Measurements from ENCODE around the gene PRIM2.

Gene PRIM2

GRCh38 chr6:57324538-57324937 lies 7.1 kb downstream of the PRIM2 start:
- TF ChIP-seq TEAD4 (IDR thresholded peaks at IDR 0.05) (no peak), RAD21 (IDR thresholded peaks at IDR 0.05; ENCODE audit: low read depth) (peak; percentile 40)

GRCh38 chr6:57327311-57327710 lies 9.9 kb downstream of the PRIM2 start:
- TF ChIP-seq TEAD4 (IDR thresholded peaks at IDR 0.05), result no peak
- TF ChIP-seq TAF1 (IDR thresholded peaks at IDR 0.05; ENCODE audit: low read depth), result no peak
- no peak for TF ChIP-seq YY1 (IDR thresholded peaks at IDR 0.05; ENCODE audit: low read depth)
- no peak for TF ChIP-seq RAD21 (IDR thresholded peaks at IDR 0.05; ENCODE audit: low read depth)
- no peak for TF ChIP-seq REST (IDR thresholded peaks at IDR 0.05; ENCODE audit: low read depth)
- TF ChIP-seq TCF12 (IDR thresholded peaks at IDR 0.05; ENCODE audit: low read depth), result no peak
- no peak for TF ChIP-seq CREB1 (IDR thresholded peaks at IDR 0.05; ENCODE audit: low read depth)
- TF ChIP-seq CEBPB (IDR thresholded peaks at IDR 0.05), result no peak
- no peak for TF ChIP-seq ZBTB7A (IDR thresholded peaks at IDR 0.05; ENCODE audit: low read depth)
- no peak for TF ChIP-seq FOXM1 (IDR thresholded peaks at IDR 0.05; ENCODE audit: borderline replicate concordance, low read depth)
- TF ChIP-seq EP300 (IDR thresholded peaks at IDR 0.05; ENCODE audit: borderline replicate concordance), result no peak
- no peak for TF ChIP-seq USF1 (IDR thresholded peaks at IDR 0.05)
- TF ChIP-seq EGR1 (IDR thresholded peaks at IDR 0.05), result no peak
- TF ChIP-seq NFIC (IDR thresholded peaks at IDR 0.05), result no peak
- TF ChIP-seq MAX (IDR thresholded peaks at IDR 0.05), result no peak

GRCh38 chr6:57328074-57328473 lies 10.6 kb downstream of the PRIM2 start:
- TF ChIP-seq FOXM1 (IDR thresholded peaks at IDR 0.05; ENCODE audit: borderline replicate concordance, low read depth) (no peak), TAF1 (IDR thresholded peaks at IDR 0.05; ENCODE audit: low read depth) (no peak), CEBPB (IDR thresholded peaks at IDR 0.05) (no peak), MAX (IDR thresholded peaks at IDR 0.05) (no peak), YY1 (IDR thresholded peaks at IDR 0.05; ENCODE audit: low read depth) (no peak), TEAD4 (IDR thresholded peaks at IDR 0.05) (no peak), RAD21 (IDR thresholded peaks at IDR 0.05; ENCODE audit: low read depth) (no peak)

GRCh38 chr6:57329933-57330332 lies 12.5 kb downstream of the PRIM2 start:
- TF ChIP-seq ZBTB7A (IDR thresholded peaks at IDR 0.05; ENCODE audit: low read depth) (no peak), TCF12 (IDR thresholded peaks at IDR 0.05; ENCODE audit: low read depth) (no peak), MAX (IDR thresholded peaks at IDR 0.05) (no peak), EGR1 (IDR thresholded peaks at IDR 0.05) (no peak)

GRCh38 chr6:57342148-57342669 lies 24.8 kb downstream of the PRIM2 start:
- TF ChIP-seq CEBPB (IDR thresholded peaks at IDR 0.05) (no peak), USF1 (IDR thresholded peaks at IDR 0.05) (no peak), TAF1 (IDR thresholded peaks at IDR 0.05; ENCODE audit: low read depth) (no peak), EGR1 (IDR thresholded peaks at IDR 0.05) (no peak), REST (IDR thresholded peaks at IDR 0.05; ENCODE audit: low read depth) (no peak; the same call in 1 of the 2 replicates), TEAD4 (IDR thresholded peaks at IDR 0.05) (no peak), CREB1 (IDR thresholded peaks at IDR 0.05; ENCODE audit: low read depth) (no peak), NFIC (IDR thresholded peaks at IDR 0.05) (no peak), ZBTB7A (IDR thresholded peaks at IDR 0.05; ENCODE audit: low read depth) (no peak)

GRCh38 chr6:57346715-57347114 lies 29.3 kb downstream of the PRIM2 start:
- peak; percentile 41; the same call in 1 of the 2 replicates for TF ChIP-seq CEBPB (IDR thresholded peaks at IDR 0.05)

GRCh38 chr6:57421503-57421902 lies 104.1 kb downstream of the PRIM2 start:
- TF ChIP-seq TAF1 (IDR thresholded peaks at IDR 0.05; ENCODE audit: low read depth), result no peak
- no peak for TF ChIP-seq REST (IDR thresholded peaks at IDR 0.05; ENCODE audit: low read depth)
- TF ChIP-seq MAX (IDR thresholded peaks at IDR 0.05), result no peak
- TF ChIP-seq CEBPB (IDR thresholded peaks at IDR 0.05), result no peak
- TF ChIP-seq ZBTB7A (IDR thresholded peaks at IDR 0.05; ENCODE audit: low read depth), result no peak
- no peak for TF ChIP-seq EP300 (IDR thresholded peaks at IDR 0.05; ENCODE audit: borderline replicate concordance)
- no peak for TF ChIP-seq USF1 (IDR thresholded peaks at IDR 0.05)
- no peak for TF ChIP-seq YY1 (IDR thresholded peaks at IDR 0.05; ENCODE audit: low read depth)
- TF ChIP-seq FOXM1 (IDR thresholded peaks at IDR 0.05; ENCODE audit: borderline replicate concordance, low read depth), result no peak
- no peak for TF ChIP-seq CREB1 (IDR thresholded peaks at IDR 0.05; ENCODE audit: low read depth)
- no peak for TF ChIP-seq TEAD4 (IDR thresholded peaks at IDR 0.05)
